AG04449 (cell line): ENCODE data around the gene SPATA9.

ENCODE experiments used
- CTCF ChIA-PET: fragments of 350-600 bp; formaldehyde crosslinking; extraction: SDS; loops from one replicate; lab custom pipeline; 2021; ENCODE audit warnings: antibody characterized with exemption; lab: Yijun Ruan, JAX
- POLR2A ChIA-PET: fragments of 400-600, 350-600 bp; formaldehyde crosslinking; extraction: SDS; loops from one replicate; lab custom pipeline; 2020; ENCODE audit warnings: antibody characterized with exemption, inconsistent platforms; lab: Yijun Ruan, JAX
- DNase-seq: peaks from one replicate; pipeline ENCODE4 v3.0.0-alpha.2; 2010; ENCODE audit warnings: low read depth, low spot score
- H3K4me3 ChIP-seq: 2 replicates; pipeline ENCODE4 v1.5.1; 2011; ENCODE audit warnings: low read depth, mild to moderate bottlenecking, control low read depth, low read length
- TF ChIP-seq, protein P1 (sequence below): IDR thresholded peaks from one replicate; pipeline ENCODE4 v1.5.1; 2011; ENCODE audit warnings: mild to moderate bottlenecking, moderate library complexity, low read length, control low read depth, inconsistent platforms; ENCODE audit not compliant: insufficient read depth; ENCODE audit errors: missing control alignments

The SPATA9 gene

DNA sequence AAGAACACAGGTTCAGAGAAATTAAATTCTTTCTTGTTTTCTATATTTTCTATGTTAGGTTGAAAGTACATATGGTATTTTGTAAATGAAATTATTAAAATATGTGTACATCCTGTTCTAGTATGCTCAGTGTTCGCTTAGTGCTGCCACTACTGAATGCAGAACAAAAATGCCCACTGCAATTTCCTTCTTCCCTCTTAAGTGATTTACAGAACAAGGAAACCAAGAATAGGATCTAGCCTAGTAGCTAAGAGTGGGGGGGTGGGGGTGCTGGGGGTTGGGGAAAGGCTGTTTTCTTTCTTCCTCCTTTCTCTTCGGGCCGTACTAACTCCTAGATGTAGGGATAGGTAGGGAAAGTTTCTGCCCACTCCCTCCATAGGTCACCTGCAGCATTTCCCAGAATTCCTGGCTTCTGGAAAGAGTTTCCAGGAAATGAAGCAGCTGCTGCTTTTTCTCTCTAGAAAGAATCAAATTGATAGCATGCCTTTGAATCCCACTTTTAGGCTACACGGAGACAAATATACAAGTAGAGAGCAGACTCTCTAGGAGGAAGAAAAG is 15.7 kb downstream of the SPATA9 start:
- ChIA-PET CTCF (interaction anchor here (1.0 to 7.7 kb wide), 9 partner anchors 8 to 182 kb away, joined by 3 to 92 read pairs (median 7); partner anchors contain the start of gene RFESD), POLR2A (no interaction called here)
- no peak overlapping the region for H3K4me3 ChIP-seq
- TF ChIP-seq, protein P1, sequence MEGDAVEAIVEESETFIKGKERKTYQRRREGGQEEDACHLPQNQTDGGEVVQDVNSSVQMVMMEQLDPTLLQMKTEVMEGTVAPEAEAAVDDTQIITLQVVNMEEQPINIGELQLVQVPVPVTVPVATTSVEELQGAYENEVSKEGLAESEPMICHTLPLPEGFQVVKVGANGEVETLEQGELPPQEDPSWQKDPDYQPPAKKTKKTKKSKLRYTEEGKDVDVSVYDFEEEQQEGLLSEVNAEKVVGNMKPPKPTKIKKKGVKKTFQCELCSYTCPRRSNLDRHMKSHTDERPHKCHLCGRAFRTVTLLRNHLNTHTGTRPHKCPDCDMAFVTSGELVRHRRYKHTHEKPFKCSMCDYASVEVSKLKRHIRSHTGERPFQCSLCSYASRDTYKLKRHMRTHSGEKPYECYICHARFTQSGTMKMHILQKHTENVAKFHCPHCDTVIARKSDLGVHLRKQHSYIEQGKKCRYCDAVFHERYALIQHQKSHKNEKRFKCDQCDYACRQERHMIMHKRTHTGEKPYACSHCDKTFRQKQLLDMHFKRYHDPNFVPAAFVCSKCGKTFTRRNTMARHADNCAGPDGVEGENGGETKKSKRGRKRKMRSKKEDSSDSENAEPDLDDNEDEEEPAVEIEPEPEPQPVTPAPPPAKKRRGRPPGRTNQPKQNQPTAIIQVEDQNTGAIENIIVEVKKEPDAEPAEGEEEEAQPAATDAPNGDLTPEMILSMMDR = no peak
- no peak for DNase-seq

DNA sequence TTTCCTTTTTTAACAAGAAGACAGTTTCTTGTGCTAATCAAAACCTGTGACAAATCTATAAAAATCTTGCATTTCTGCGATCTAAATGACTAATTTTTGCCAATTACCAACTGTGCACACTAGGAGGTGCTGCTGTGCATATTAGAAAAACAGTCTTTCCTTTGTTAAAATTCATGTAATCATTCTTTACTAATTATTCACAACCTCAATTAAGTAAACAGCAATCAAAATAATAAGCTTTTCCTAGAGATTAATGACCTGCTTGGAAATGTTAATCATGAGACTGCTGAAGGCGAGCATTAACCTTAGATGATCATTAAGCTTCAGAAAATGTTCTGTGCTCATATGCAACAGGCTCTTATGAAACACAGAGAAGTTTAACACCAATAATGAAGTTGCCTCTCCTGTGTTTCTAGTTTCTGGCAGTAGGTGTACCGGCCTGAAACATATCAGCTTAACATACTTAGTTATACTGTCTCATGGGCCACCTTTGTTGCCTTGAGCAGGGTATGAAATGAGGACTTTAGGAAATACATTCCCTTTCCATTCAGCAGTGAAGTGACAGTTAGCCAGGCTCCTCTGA is 18.5 kb downstream of the SPATA9 start:
- TF ChIP-seq, protein P1 = peak; percentile 59
- no peak for DNase-seq
- no peak overlapping the region for H3K4me3 ChIP-seq
- CTCF ChIA-PET = interaction anchor here (0.7 to 7.7 kb wide), 58 partner anchors 10 to 193 kb away, joined by 3 to 92 read pairs (median 5); partner anchors contain the start of genes RFESD, RHOBTB3 and SPATA9
- POLR2A ChIA-PET = no interaction called here

DNA sequence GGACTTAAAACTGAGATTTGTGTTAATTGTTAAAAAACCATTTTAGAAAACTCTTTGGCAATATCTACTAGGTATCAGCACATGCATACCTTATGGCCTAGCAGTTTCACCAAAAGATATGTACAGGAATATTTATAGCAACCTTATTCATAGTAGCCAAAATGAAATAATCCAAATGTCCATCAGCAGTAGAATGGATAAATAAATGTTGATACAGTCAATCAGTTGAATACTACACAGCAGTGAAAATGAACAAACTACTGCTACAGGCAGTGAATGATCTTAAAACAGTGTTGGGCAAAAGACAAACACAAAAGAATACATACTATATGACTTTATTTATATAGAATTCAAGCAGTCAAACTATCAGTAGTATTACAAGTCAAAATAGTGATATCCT is 19.8 kb downstream of the SPATA9 start:
- TF ChIP-seq, protein P1 = no peak
- DNase-seq = no peak
- POLR2A ChIA-PET = no interaction called here
- H3K4me3 ChIP-seq = no peak overlapping the region
- CTCF ChIA-PET = interaction anchor here (1.3 to 7.7 kb wide), 16 partner anchors 8 to 186 kb away, joined by 3 to 92 read pairs (median 16); partner anchors contain the start of gene RHOBTB3

DNA sequence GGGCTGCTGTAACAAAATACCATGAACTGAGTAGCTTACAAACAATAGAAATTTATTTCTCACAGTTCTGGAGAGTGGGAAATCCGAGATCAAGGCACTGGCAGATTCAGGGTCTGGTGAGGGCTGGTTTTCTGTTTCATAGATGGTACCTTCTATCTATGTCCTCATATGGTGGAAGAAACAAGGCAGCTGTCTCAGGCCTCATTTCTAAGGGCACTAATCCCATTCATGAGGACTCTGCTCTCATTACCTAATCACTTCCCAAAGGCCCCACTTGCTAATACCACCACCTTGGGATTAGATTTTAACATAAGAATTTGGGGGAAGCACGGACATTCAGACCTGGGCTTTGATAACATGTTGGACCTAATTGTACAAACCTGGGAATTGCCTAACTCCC is 22.7 kb downstream of the SPATA9 start:
- TF ChIP-seq, protein P1 = no peak
- POLR2A ChIA-PET = no interaction called here
- H3K4me3 ChIP-seq = no peak overlapping the region
- no peak for DNase-seq
- CTCF ChIA-PET = interaction anchor here (2.3 kb wide), 1 partner anchor 13 kb away, joined by 8 read pairs; the partner anchor contains the start of gene RFESD

DNA sequence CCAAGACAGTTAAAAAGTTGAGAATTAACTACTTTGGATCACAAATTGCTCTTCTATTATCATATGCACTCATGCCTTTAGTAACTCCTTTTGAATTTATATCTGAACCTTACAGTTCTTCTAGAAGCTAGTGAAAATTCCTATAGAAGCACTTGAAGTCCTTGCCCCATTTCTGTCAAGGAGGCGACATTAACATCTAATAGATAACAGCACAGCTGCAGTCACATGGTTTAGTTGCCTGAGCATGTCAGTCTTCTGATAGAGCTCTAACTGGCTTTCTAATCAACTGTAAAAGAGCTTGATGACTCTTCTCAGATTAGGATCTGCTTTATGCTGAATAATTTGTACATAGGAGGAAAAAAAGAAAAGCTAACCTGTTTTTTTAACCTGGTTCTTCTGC is 27.2 kb downstream of the SPATA9 start:
- TF ChIP-seq, protein P1 = no peak
- no peak for DNase-seq
- no peak overlapping the region for H3K4me3 ChIP-seq
- CTCF ChIA-PET = interaction anchor here (0.6 to 3.0 kb wide), 5 partner anchors 9 to 202 kb away, joined by 3 to 43 read pairs (median 7); partner anchors contain the start of gene RFESD
- POLR2A ChIA-PET = interaction anchor here (1.0 kb wide), 1 partner anchor 9 kb away, joined by 5 read pairs; the partner anchor contains the start of gene RFESD

DNA sequence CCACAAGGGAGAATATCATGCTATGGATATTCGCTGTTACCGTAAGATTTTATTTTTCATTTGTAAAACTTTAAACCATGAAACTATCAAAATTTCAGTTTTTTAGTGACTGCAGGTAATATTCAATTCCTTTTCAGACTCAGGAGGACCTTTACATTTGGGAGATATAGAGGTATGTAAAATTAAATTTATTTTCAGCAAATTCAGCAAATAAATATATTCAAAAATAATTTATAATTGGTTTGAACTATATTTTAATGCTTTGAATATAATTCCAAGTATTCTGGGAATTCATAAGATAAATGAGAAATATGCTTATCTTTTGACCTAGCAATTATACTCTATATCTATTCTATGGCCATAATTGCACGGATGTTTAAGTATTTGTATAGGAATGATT is 28.6 kb downstream of the SPATA9 start:
- ChIA-PET CTCF (interaction anchor here (0.9 to 3.0 kb wide), 3 partner anchors 11 to 193 kb away, joined by 3 to 43 read pairs (median 14); no protein-coding TSS in a partner anchor), POLR2A (no interaction called here)
- TF ChIP-seq, protein P1 = no peak
- no peak for DNase-seq
- H3K4me3 ChIP-seq = no peak overlapping the region
